Left kidney (tissue), 2 donors: Measurements from ENCODE around the gene CNBD2. TPM values are rescaled to one million over a fixed set of nuclear protein-coding genes. Genes with fewer than 3 reads are reported as not detected.
"Not testable (repeated sequence)": the region's sequence is repeated elsewhere in the genome, so short reads cannot be mapped to it uniquely, and the experiment has no call there.

Source experiments
- DNase-seq: peaks from one replicate; pipeline ENCODE4 v3.0.0-alpha.2; 2013
- polyA plus RNA-seq: library from polyadenylated mRNA; unstranded; fragments of 120-200 nt; gene quantifications from one replicate; pipeline ENCODE4 v1.2.1, GENCODE V29; 2013; ENCODE audit not compliant: insufficient read length

CNBD2 gene
- polyA plus RNA-seq, 1 donor = 1.1 TPM

GRCh38 chr20:35972462-35972861 lies 4.1 kb downstream of the CNBD2 start:
- no peak for DNase-seq

GRCh38 chr20:35974256-35974655 lies 5.9 kb downstream of the CNBD2 start:
- no peak for DNase-seq

GRCh38 chr20:35975576-35976373 lies 7.4 kb downstream of the CNBD2 start:
- DNase-seq = no peak

GRCh38 chr20:35978041-35978513 lies 9.7 kb downstream of the CNBD2 start:
- DNase-seq = no peak

- DNase-seq = no peak
Measured at GRCh38 chr20:35979544-35979943, 11.2 kb downstream of the CNBD2 start.

- no peak for DNase-seq
Measured at GRCh38 chr20:35981969-35982368, 13.6 kb downstream of the CNBD2 start.

GRCh38 chr20:35984382-35984781 lies 16.0 kb downstream of the CNBD2 start:
- DNase-seq = no peak

GRCh38 chr20:35985806-35986205 lies 17.4 kb downstream of the CNBD2 start:
- DNase-seq = no peak

GRCh38 chr20:35988910-35989463 lies 20.6 kb downstream of the CNBD2 start:
- no peak for DNase-seq

- DNase-seq = no peak
Measured at GRCh38 chr20:35991142-35991771, 22.9 kb downstream of the CNBD2 start.

- peak; percentile 64 for DNase-seq
Measured at GRCh38 chr20:35992713-35993335, 24.4 kb downstream of the CNBD2 start.

- DNase-seq = peak; percentile 78
Measured at GRCh38 chr20:35994994-35995453, 26.6 kb downstream of the CNBD2 start.

GRCh38 chr20:35996492-35996891 lies 28.1 kb downstream of the CNBD2 start:
- not testable (repeated sequence) for DNase-seq

- not testable (repeated sequence) for DNase-seq
Measured at GRCh38 chr20:36001331-36001730, 32.9 kb downstream of the CNBD2 start.

- no peak for DNase-seq
Measured at GRCh38 chr20:36002855-36003254, 34.5 kb downstream of the CNBD2 start.

GRCh38 chr20:36004045-36004444 lies 35.7 kb downstream of the CNBD2 start:
- DNase-seq = no peak

- no peak for DNase-seq
Measured at GRCh38 chr20:36008461-36009035, 40.2 kb downstream of the CNBD2 start.

GRCh38 chr20:36010076-36010475 lies 41.7 kb downstream of the CNBD2 start:
- DNase-seq = no peak

- no peak for DNase-seq
Measured at GRCh38 chr20:36010825-36011224, 42.4 kb downstream of the CNBD2 start.

- no peak for DNase-seq
Measured at GRCh38 chr20:36015806-36016403, 47.5 kb downstream of the CNBD2 start.

GRCh38 chr20:36017048-36017951 lies 48.9 kb downstream of the CNBD2 start:
- peak; percentile 87 for DNase-seq
